Common myeloid progenitor, CD34-positive (primary cell): Measurements from ENCODE around the gene HGFAC.

Experiments
- CTCF ChIA-PET: fragments of 350-600 bp; sonication (Branson Sonifier 250); formaldehyde crosslinking; loops from one replicate; lab custom pipeline; 2021; ENCODE audit warnings: antibody characterized with exemption; lab: Charles Lee
- POLR2A ChIA-PET: fragments of 350-600 bp; sonication (Branson Sonifier 250); formaldehyde crosslinking; loops from one replicate; lab custom pipeline; 2021; ENCODE audit warnings: antibody characterized with exemption; lab: Charles Lee
- DNase-seq, 3 donors: peaks; one replicate each; pipeline versions ENCODE4 v3.0.0 to v3.0.0-alpha.2; 2013
- H3K27ac ChIP-seq, 2 experiments: 1 replicate in 1 of 2; 2 replicates in 1 of 2; pipeline ENCODE4 v1.7.0; 2013; ENCODE audit warnings: inconsistent platforms in 2 of 2, low read length in 2 of 2, mild to moderate bottlenecking in 2 of 2, low read depth in 1 of 2, moderate library complexity in 1 of 2; ENCODE audit not compliant: severe bottlenecking in 2 of 2, insufficient read depth in 1 of 2, poor library complexity in 1 of 2
- H3K27me3 ChIP-seq, 5 experiments: replicated peaks in 2 of 5; 1 replicate in 3 of 5; 2 replicates in 2 of 5; pipeline versions ENCODE4 v1.6.1 to v1.7.0; 2013; ENCODE audit warnings: low read length in 4 of 5, mild to moderate bottlenecking in 2 of 5, moderate library complexity in 2 of 5, inconsistent platforms in 1 of 5; ENCODE audit not compliant: insufficient read depth in 5 of 5, control insufficient read depth in 4 of 5
- H3K36me3 ChIP-seq, 4 experiments: 1 replicate in 2 of 4; 2 replicates in 2 of 4; pipeline versions ENCODE4 v1.6.1 to v1.7.0; 2013; ENCODE audit warnings: low read length in 3 of 4, control low read depth in 1 of 4, mild to moderate bottlenecking in 1 of 4; ENCODE audit not compliant: control insufficient read depth in 4 of 4, insufficient read depth in 4 of 4
- H3K4me1 ChIP-seq, 4 experiments: 1 replicate in 3 of 4; 2 replicates in 1 of 4; pipeline versions ENCODE4 v1.6.1 to v1.7.1; 2013; ENCODE audit warnings: low read length in 3 of 4, mild to moderate bottlenecking in 3 of 4, control low read depth in 1 of 4, inconsistent platforms in 1 of 4, moderate library complexity in 1 of 4; ENCODE audit not compliant: control insufficient read depth in 4 of 4, insufficient read depth in 4 of 4; ENCODE audit errors: control extremely low read depth in 1 of 4
- H3K4me3 ChIP-seq, 7 experiments: 1 replicate in 4 of 7; 2 replicates in 3 of 7; pipeline versions ENCODE4 v1.5.1 to v1.7.0; 2013; ENCODE audit warnings: mild to moderate bottlenecking in 7 of 7, low read length in 6 of 7, moderate library complexity in 6 of 7, inconsistent platforms in 2 of 7, low read depth in 2 of 7, control low read depth in 1 of 7; ENCODE audit not compliant: insufficient read depth in 4 of 7, control insufficient read depth in 1 of 7; ENCODE audit errors: extremely low read depth in 1 of 7
- H3K9me3 ChIP-seq, 5 experiments: 1 replicate in 4 of 5; 2 replicates in 1 of 5; pipeline versions ENCODE4 v1.6.1 to v1.7.1; 2013; ENCODE audit warnings: low read length in 4 of 5, mild to moderate bottlenecking in 2 of 5, inconsistent platforms in 1 of 5, low read depth in 1 of 5, moderate library complexity in 1 of 5; ENCODE audit not compliant: control insufficient read depth in 4 of 5, insufficient read depth in 2 of 5; ENCODE audit errors: control extremely low read depth in 1 of 5
- WGBS: methylation state at CpG from one replicate; pipeline ENCODE4 v1.1.5; 2013; ENCODE audit not compliant: insufficient coverage; 5-methylcytosine and 5-hydroxymethylcytosine counted together

Gene HGFAC

DNA sequence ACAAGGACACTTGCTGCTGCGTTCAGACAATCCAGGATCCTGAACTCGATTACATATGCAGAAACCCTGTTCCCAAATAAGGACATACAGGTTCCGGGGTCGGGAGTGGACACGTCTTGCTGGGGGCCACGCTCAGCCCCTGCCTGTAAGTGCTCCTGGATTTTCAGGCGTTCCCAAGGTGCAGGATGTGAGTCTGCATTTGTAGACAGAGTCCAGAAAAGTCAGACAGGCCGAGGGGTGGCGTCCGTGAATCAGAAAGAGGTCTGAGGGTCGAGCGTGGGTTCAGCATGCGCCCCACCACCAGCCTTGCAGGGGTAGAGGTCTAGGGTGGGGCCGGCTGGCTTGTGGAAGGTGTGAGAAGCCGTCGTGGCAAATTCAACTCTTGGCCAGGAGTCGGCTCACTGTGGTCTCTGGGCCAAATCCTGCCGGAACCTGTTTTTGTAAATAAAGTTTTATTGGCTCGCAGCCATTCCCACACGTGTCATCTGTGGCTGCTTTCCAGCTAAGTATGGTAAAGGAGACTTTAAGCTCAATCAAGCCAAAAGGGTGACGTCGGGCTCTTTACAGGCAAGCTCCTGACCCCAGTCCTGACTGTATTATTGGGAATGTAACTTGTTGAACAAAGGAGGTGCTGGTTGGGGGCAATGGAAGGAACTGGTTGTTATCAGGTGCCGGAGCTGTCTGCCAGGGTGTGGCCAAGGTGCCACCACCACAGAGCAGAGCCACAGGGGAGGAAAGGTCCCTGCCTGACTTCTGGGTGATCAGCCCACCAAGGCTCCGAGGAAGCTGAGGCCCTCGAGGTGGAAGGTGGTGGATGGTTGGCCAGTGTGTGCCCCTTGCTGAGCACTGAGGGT, 28.7 kb downstream of the HGFAC start:
- no peaks in the 10 kb centered on the region for H3K4me1 ChIP-seq
- no peak overlapping the region for H3K4me3 ChIP-seq
- ChIA-PET POLR2A (no interaction called here), CTCF (interaction anchor here (1.5 to 2.7 kb wide), 2 partner anchors 10 to 269 kb away, joined by 3 to 20 read pairs; no protein-coding TSS in a partner anchor)
- H3K27me3 ChIP-seq: peaks cover 0 to 9% (median 2%) of the 10 kb centered on the region in 5 experiments
- H3K9me3 ChIP-seq: peaks cover 0 to 2% (median 0%) of the 10 kb centered on the region in 5 experiments
- H3K36me3 ChIP-seq: no peaks in the 10 kb centered on the region
- DNase-seq: no peak
- no peak overlapping the region for H3K27ac ChIP-seq
- 91% methylated on average over 25 of the region's 25 CpGs for WGBS

DNA sequence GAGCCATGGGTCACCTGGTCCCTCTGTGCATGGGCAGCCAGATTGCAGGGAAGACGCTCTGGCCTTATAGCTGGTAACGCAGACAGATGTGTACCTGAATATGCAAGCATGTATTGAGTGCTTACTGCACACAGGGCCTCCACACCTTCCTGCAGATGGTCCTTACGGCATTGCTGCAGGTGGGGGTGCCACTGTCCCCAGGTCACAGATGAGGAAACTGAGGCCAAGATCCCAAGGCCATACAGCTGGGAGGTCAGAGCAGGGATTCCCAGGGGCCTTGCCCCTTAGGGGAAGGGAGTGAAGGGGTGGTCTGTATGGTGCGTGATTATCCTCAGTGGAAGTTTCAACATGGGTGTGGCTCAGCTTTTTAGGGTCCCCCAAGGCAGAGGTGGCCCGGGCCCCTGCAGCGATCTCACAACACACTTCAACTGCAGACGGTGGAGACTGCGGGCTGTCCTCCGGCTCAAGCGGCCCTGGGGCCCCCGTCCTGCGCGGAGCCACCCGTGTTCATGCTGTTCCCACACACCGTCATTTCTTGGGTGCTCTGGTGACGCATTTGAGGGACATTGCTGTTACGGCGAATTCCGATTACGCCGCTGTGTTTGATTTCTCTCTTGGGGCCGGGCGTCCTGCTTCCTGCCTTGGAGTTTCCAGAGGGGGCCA, 29.5 kb downstream of the HGFAC start:
- no peak overlapping the region for H3K27ac ChIP-seq
- H3K4me1 ChIP-seq: no peaks in the 10 kb centered on the region

DNA sequence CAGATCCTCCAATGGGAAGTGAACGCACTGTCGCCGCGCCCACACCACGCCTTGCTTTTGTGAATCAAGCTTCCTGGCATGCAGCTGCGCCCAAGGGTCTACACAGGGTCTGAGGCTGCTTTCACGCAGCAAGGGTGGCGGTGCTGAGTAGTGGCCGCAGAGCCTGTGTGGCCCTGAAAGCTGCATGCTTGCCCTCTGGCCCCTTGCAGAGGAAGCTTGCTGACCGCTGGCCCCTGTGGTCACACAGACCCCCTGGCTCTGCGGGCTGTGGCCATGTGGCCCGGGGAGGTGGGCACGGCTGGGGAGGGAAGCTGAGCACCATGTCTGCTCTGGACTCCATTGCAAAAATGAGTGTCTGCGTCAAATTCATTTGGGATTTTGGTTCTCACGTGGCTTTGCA, 30.1 kb downstream of the HGFAC start:
- Histone ChIP-seq H3K27me3 (peaks cover 0 to 3% (median 0%) of the 10 kb centered on the region in 5 experiments), H3K36me3 (no peaks in the 10 kb centered on the region), H3K4me3 (no peak overlapping the region), H3K4me1 (no peaks in the 10 kb centered on the region), H3K9me3 (peaks cover 0 to 2% (median 0%) of the 10 kb centered on the region in 5 experiments), H3K27ac (no peak overlapping the region)
- DNase-seq: no peak
- CTCF ChIA-PET: interaction anchor here (0.9 to 1.3 kb wide), 3 partner anchors 8 to 10 kb away, joined by 3 to 4 read pairs (median 3); partner anchors contain the start of gene DOK7
- WGBS: 88% methylated on average over 15 of the region's 15 CpGs
- POLR2A ChIA-PET: no interaction called here

More for the DNA sequence above, 29.5 kb downstream of the HGFAC start:
- DNase-seq: no peak
- Histone ChIP-seq H3K36me3 (no peaks in the 10 kb centered on the region), H3K27me3 (peaks cover 0 to 3% (median 0%) of the 10 kb centered on the region in 5 experiments), H3K4me3 (no peak overlapping the region), H3K9me3 (peaks cover 0 to 2% (median 0%) of the 10 kb centered on the region in 5 experiments)
- POLR2A ChIA-PET: no interaction called here
- CTCF ChIA-PET: interaction anchor here (1.5 to 2.7 kb wide), 2 partner anchors 10 to 270 kb away, joined by 3 to 20 read pairs; no protein-coding TSS in a partner anchor
- 97% methylated on average over 21 of the region's 23 CpGs for WGBS

DNA sequence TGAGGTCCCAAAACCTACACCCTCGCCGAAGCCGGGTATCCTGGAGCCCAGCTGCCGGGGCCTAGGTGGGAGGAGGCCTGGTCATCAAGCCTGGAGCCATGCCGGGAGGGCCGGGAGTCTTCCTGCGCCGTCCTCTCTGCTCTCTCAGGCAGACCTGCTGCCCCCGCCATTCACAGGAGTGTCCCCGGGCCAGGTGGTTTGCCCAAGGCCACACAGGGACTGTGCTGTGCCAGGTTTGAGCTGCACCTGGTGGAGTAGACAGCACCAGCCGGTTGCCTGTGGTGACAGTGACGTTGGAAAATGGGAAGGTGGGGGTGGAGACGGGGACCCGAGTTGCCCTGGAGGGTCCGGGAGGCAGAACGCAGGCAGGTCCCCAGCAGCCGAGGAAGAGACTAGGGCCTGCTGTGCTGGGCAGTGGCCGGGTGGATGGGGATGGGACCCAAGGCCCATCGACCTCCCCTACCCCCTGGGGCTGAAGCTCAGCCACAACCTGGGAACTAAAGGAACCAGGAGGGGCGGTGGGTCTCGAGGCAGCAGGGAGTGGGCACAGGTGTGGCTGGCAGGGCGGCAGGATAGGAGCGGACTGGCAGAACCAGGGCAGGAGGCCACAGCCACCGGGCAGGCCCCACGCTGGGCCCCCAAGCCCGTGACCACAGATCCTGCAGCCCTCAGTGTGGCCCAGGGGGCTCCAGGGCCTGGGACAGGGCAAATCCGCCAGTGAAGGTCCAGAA, 30.8 kb downstream of the HGFAC start:
- DNase-seq: no peak
- ChIA-PET CTCF (interaction anchor here (0.9 to 1.3 kb wide), 3 partner anchors 8 to 9 kb away, joined by 3 to 4 read pairs (median 3); partner anchors contain the start of gene DOK7), POLR2A (no interaction called here)
- H3K9me3 ChIP-seq: peaks cover 0 to 2% (median 0%) of the 10 kb centered on the region in 5 experiments
- 94% methylated on average over 26 of the region's 27 CpGs for WGBS
- H3K27me3 ChIP-seq: peaks cover 0 to 3% (median 0%) of the 10 kb centered on the region in 5 experiments
- H3K36me3 ChIP-seq: no peaks in the 10 kb centered on the region
- no peaks in the 10 kb centered on the region for H3K4me1 ChIP-seq
- H3K27ac ChIP-seq: no peak overlapping the region
- H3K4me3 ChIP-seq: no peak overlapping the region

DNA sequence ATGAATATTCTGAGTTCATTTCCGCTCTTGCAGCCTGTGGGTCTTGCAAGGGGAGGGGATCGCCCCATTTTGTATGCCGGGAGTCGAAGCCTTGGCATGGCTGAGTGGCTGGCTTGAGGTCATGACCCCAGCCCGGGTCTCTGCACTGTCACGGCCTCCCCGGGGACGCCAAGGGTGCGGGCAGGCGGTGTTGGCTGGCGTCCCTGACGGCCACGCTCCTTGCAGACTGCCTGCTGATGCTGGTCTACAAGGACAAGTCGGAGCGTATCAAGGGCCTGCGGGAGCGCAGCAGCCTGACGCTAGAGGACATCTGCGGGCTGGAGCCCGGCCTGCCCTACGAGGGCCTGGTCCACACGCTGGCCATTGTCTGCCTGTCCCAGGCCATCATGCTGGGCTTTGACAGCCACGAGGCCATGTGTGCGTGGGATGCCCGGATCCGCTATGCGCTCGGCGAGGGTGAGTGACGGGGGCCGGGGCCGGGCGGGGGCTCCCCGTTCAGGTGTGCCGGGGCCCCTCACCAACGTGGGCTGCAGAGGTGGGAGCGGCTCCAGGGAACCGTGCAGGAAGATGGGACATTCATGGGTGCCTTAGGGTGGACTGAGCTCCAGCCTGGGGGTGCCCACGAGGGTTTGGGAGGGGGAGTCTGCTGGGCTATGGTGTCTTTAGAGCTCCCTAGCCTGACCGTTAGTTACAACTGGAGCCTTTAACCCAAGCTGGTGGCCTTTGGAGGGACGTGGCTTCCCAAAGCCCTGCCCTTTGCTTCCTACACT, 31.6 kb downstream of the HGFAC start:
- CTCF ChIA-PET: no interaction called here
- Histone ChIP-seq H3K27ac (no peak overlapping the region), H3K9me3 (peaks cover 0 to 1% (median 0%) of the 10 kb centered on the region in 5 experiments), H3K4me3 (no peak overlapping the region), H3K36me3 (no peaks in the 10 kb centered on the region), H3K4me1 (no peaks in the 10 kb centered on the region), H3K27me3 (peaks cover 0 to 3% (median 0%) of the 10 kb centered on the region in 5 experiments)
- POLR2A ChIA-PET: no interaction called here
- 91% methylated on average over 40 of the region's 41 CpGs for WGBS
- no peak for DNase-seq

DNA sequence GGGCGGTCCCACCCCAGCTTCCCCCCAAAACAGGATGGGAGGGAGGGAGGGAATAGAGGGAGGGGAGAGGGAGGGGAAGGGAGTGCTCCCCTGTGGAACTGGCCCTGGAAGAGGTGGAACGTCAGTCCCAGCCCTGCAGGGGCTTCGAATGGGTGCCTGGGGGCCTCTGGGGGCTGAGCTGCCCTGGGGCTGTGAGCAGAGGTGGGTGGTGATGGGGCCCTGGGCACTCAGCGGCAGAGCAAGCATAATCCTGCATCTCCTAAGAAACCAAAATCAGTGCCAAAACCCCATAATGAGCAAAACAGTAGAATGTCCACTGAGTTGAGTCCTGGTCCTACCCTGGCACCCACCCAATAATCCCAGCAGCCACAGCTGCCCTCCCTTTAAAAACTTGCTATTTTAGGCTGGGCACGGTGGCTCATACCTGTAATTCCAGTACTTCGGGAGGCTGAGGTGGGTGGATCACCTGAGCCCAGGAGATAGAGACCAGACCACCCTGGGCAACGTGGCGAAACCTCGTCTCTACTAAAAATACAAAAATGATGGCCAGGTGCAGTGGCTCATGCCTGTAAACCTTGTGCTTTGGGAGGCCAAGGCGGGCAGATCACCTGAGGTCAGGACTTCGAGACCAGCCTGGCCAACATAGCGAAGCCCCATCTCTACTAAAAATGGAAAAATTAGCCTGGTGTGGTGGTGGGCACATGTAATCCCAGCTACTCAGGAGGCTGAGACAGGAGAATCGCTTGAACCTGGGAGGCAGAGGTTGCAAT, 32.4 kb downstream of the HGFAC start:
- Histone ChIP-seq H3K36me3 (no peaks in the 10 kb centered on the region), H3K27me3 (peaks cover 0 to 3% (median 0%) of the 10 kb centered on the region in 5 experiments), H3K4me3 (no peak overlapping the region), H3K27ac (no peak overlapping the region), H3K9me3 (no peaks in the 10 kb centered on the region), H3K4me1 (no peaks in the 10 kb centered on the region)
- POLR2A ChIA-PET: no interaction called here
- 90% methylated on average over 9 of the region's 13 CpGs for WGBS
- DNase-seq: no peak
- CTCF ChIA-PET: no interaction called here
